Muscle layer of colon (tissue), 2 donors: ENCODE data around the gene FMN1.

Experiments
- H3K27ac ChIP-seq: one replicate; pipeline ENCODE4 v1.7.0; 2013; ENCODE audit warnings: low read depth, mild to moderate bottlenecking, low read length, moderate library complexity
- H3K27me3 ChIP-seq, 2 donors: one replicate each; pipeline ENCODE4 v1.7.0; 2013; ENCODE audit warnings: low read length in 2 of 2, mild to moderate bottlenecking in 2 of 2; ENCODE audit not compliant: insufficient read depth in 2 of 2, control insufficient read depth in 1 of 2
- H3K36me3 ChIP-seq: one replicate; pipeline ENCODE4 v1.7.0; 2013; ENCODE audit warnings: mild to moderate bottlenecking, low read length; ENCODE audit not compliant: insufficient read depth
- H3K4me1 ChIP-seq: one replicate; pipeline ENCODE4 v1.7.0; 2013; ENCODE audit warnings: mild to moderate bottlenecking, low read length; ENCODE audit not compliant: insufficient read depth
- H3K4me3 ChIP-seq, 2 donors: one replicate each; pipeline ENCODE4 v1.7.0; 2013; ENCODE audit warnings: low read length in 2 of 2, low read depth in 1 of 2, mild to moderate bottlenecking in 1 of 2, moderate library complexity in 1 of 2
- H3K9ac ChIP-seq: one replicate; pipeline ENCODE4 v1.7.0; 2013; ENCODE audit warnings: low read length
- H3K9me3 ChIP-seq: one replicate; pipeline ENCODE4 v1.7.0; 2013; ENCODE audit warnings: mild to moderate bottlenecking, low read length
- donor health status: abdominal sarcoma.
- donor health status: Adenocarcinoma of cecum.

The FMN1 gene

GRCh38 chr15:33066584-33066983 is 127.9 kb downstream of the FMN1 start:
- no peaks in the 10 kb centered on the region for H3K27me3 ChIP-seq
- no peak overlapping the region for H3K9ac ChIP-seq
- no peak overlapping the region for H3K4me3 ChIP-seq
- no peaks in the 10 kb centered on the region for H3K36me3 ChIP-seq
- H3K9me3 ChIP-seq: no peaks in the 10 kb centered on the region
- H3K27ac ChIP-seq: no peak overlapping the region
- H3K4me1 ChIP-seq: no peaks in the 10 kb centered on the region

- no peak overlapping the region for H3K4me3 ChIP-seq
- H3K4me1 ChIP-seq: no peaks in the 10 kb centered on the region
- H3K27ac ChIP-seq: no peak overlapping the region
- H3K9ac ChIP-seq: no peak overlapping the region
- no peaks in the 10 kb centered on the region for H3K36me3 ChIP-seq
- H3K9me3 ChIP-seq: no peaks in the 10 kb centered on the region
- H3K27me3 ChIP-seq: no peaks in the 10 kb centered on the region
These were observed 129.6 kb downstream of the FMN1 start for GRCh38 chr15:33064878-33065277.

GRCh38 chr15:33059184-33059583 is 135.3 kb downstream of the FMN1 start:
- Histone ChIP-seq H3K9me3 (no peaks in the 10 kb centered on the region), H3K4me1 (no peaks in the 10 kb centered on the region), H3K9ac (no peak overlapping the region), H3K36me3 (no peaks in the 10 kb centered on the region), H3K27me3 (no peaks in the 10 kb centered on the region), H3K4me3 (no peak overlapping the region), H3K27ac (no peak overlapping the region)

GRCh38 chr15:33057845-33058244 is 136.7 kb downstream of the FMN1 start:
- no peaks in the 10 kb centered on the region for H3K4me1 ChIP-seq
- no peaks in the 10 kb centered on the region for H3K27me3 ChIP-seq
- no peaks in the 10 kb centered on the region for H3K9me3 ChIP-seq
- H3K4me3 ChIP-seq: no peak overlapping the region
- no peaks in the 10 kb centered on the region for H3K36me3 ChIP-seq
- H3K9ac ChIP-seq: no peak overlapping the region
- H3K27ac ChIP-seq: no peak overlapping the region

GRCh38 chr15:33055962-33056361 is 138.6 kb downstream of the FMN1 start:
- Histone ChIP-seq H3K27me3 (no peaks in the 10 kb centered on the region), H3K9ac (no peak overlapping the region), H3K27ac (no peak overlapping the region), H3K4me1 (no peaks in the 10 kb centered on the region), H3K36me3 (no peaks in the 10 kb centered on the region), H3K9me3 (no peaks in the 10 kb centered on the region), H3K4me3 (no peak overlapping the region)

GRCh38 chr15:33051528-33051927 is 143.0 kb downstream of the FMN1 start:
- Histone ChIP-seq H3K27me3 (no peaks in the 10 kb centered on the region), H3K4me3 (no peak overlapping the region), H3K9me3 (no peaks in the 10 kb centered on the region), H3K4me1 (no peaks in the 10 kb centered on the region), H3K36me3 (no peaks in the 10 kb centered on the region), H3K27ac (no peak overlapping the region), H3K9ac (no peak overlapping the region)

- no peaks in the 10 kb centered on the region for H3K4me1 ChIP-seq
- H3K36me3 ChIP-seq: no peaks in the 10 kb centered on the region
- H3K9ac ChIP-seq: no peak overlapping the region
- no peak overlapping the region for H3K27ac ChIP-seq
- H3K27me3 ChIP-seq: no peaks in the 10 kb centered on the region
- H3K9me3 ChIP-seq: no peaks in the 10 kb centered on the region
- no peak overlapping the region for H3K4me3 ChIP-seq
These were observed 146.3 kb downstream of the FMN1 start for GRCh38 chr15:33048255-33048654.

- Histone ChIP-seq H3K36me3 (no peaks in the 10 kb centered on the region), H3K9ac (no peak overlapping the region), H3K27me3 (no peaks in the 10 kb centered on the region), H3K4me3 (no peak overlapping the region), H3K4me1 (no peaks in the 10 kb centered on the region), H3K9me3 (no peaks in the 10 kb centered on the region), H3K27ac (no peak overlapping the region)
These were observed 147.4 kb downstream of the FMN1 start for GRCh38 chr15:33047077-33047476.

- Histone ChIP-seq H3K27me3 (no peaks in the 10 kb centered on the region), H3K9ac (no peak overlapping the region), H3K4me1 (no peaks in the 10 kb centered on the region), H3K4me3 (no peak overlapping the region), H3K27ac (no peak overlapping the region), H3K9me3 (no peaks in the 10 kb centered on the region), H3K36me3 (no peaks in the 10 kb centered on the region)
These were observed 148.2 kb downstream of the FMN1 start for GRCh38 chr15:33046329-33046728.

GRCh38 chr15:33045066-33045810 is 149.3 kb downstream of the FMN1 start:
- no peaks in the 10 kb centered on the region for H3K4me1 ChIP-seq
- H3K9ac ChIP-seq: no peak overlapping the region
- H3K36me3 ChIP-seq: no peaks in the 10 kb centered on the region
- no peak overlapping the region for H3K4me3 ChIP-seq
- no peaks in the 10 kb centered on the region for H3K9me3 ChIP-seq
- no peak overlapping the region for H3K27ac ChIP-seq
- H3K27me3 ChIP-seq: no peaks in the 10 kb centered on the region

GRCh38 chr15:33044598-33044997 is 149.9 kb downstream of the FMN1 start:
- Histone ChIP-seq H3K4me3 (no peak overlapping the region), H3K9me3 (no peaks in the 10 kb centered on the region), H3K27me3 (no peaks in the 10 kb centered on the region), H3K4me1 (no peaks in the 10 kb centered on the region), H3K27ac (no peak overlapping the region), H3K9ac (no peak overlapping the region), H3K36me3 (no peaks in the 10 kb centered on the region)

- H3K9ac ChIP-seq: no peak overlapping the region
- no peak overlapping the region for H3K27ac ChIP-seq
- no peak overlapping the region for H3K4me3 ChIP-seq
- no peaks in the 10 kb centered on the region for H3K4me1 ChIP-seq
- H3K9me3 ChIP-seq: no peaks in the 10 kb centered on the region
- no peaks in the 10 kb centered on the region for H3K27me3 ChIP-seq
- H3K36me3 ChIP-seq: no peaks in the 10 kb centered on the region
These were observed 150.9 kb downstream of the FMN1 start for GRCh38 chr15:33043636-33044035.
